Measurements from ENCODE around the gene RER1.

Gene RER1

DNA sequence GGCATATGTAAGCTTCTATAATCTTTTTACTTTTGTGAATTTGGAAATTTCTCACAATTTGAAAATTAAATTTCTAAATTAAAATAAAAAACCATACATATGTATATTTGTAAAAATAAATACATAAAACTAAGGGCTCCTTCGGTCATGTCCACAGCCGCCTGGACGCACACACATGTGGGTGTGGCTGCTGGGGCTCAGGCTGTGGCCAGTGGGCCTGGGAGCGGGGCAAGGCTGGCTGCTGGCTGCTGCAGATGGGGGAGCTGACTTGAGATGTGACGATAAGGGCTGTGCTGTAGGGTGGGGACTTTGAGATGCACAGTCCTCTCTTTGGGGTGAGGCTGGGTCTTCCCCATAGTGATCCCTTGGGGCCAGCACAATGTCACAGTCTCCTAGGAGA is 4.8 kb downstream of the RER1 start:
- Histone ChIP-seq H3K4me3 (ENCODE audit: low read depth, low read length) (no peak overlapping the region), H3K27ac (ENCODE audit: low read depth, low read length) (no peak overlapping the region), H3K4me1 (ENCODE audit: control insufficient read depth, insufficient read depth, low read length) (no peaks in the 10 kb centered on the region), H3K9me3 (ENCODE audit: control insufficient read depth, insufficient read depth, low read length) (no peaks in the 10 kb centered on the region), H3K9ac (ENCODE audit: low read depth, low read length) (no peak overlapping the region), H3K27me3 (ENCODE audit: control insufficient read depth, insufficient read depth, low read length) (no peaks in the 10 kb centered on the region), H3K36me3 (ENCODE audit: control insufficient read depth, insufficient read depth, low read length) (peaks cover 77% of the 10 kb centered on the region)

DNA sequence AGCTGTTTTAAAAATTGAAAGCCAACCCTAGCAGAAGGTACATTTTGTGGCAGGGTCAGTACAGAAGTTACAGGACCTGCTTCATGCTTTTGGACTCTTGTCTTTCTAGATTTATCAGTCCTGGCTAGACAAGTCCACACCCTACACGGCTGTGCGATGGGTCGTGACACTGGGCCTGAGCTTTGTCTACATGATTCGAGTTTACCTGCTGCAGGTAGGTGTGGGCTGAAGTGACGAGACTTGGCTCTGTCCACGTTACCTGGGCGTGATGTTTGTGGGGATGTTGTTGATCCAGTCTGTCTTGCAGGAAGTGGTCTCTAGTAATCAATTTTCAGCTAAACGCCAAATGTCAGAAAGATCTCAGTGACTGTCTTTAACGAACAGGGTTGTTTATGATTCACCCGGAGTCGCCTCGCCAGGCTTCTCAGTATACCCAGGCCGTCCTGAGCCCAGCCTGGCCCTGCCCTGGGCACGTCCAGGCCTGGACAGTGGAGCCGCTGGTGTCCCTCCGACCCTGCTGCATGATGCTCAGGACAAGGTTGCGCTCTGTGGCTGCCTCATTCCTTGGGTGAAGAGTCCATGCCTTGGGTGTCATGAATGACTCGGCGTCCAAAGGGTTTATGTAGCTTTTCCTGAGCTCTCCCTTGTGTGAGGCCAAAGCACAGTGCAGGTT is 5.5 kb downstream of the RER1 start:
- no peak overlapping the region for H3K9ac ChIP-seq (ENCODE audit: low read depth, low read length)
- H3K27ac ChIP-seq (ENCODE audit: low read depth, low read length): no peak overlapping the region
- H3K9me3 ChIP-seq (ENCODE audit: control insufficient read depth, insufficient read depth, low read length): no peaks in the 10 kb centered on the region
- H3K4me1 ChIP-seq (ENCODE audit: control insufficient read depth, insufficient read depth, low read length): no peaks in the 10 kb centered on the region
- peaks cover 84% of the 10 kb centered on the region for H3K36me3 ChIP-seq (ENCODE audit: control insufficient read depth, insufficient read depth, low read length)
- H3K4me3 ChIP-seq (ENCODE audit: low read depth, low read length): no peak overlapping the region
- H3K27me3 ChIP-seq (ENCODE audit: control insufficient read depth, insufficient read depth, low read length): no peaks in the 10 kb centered on the region

DNA sequence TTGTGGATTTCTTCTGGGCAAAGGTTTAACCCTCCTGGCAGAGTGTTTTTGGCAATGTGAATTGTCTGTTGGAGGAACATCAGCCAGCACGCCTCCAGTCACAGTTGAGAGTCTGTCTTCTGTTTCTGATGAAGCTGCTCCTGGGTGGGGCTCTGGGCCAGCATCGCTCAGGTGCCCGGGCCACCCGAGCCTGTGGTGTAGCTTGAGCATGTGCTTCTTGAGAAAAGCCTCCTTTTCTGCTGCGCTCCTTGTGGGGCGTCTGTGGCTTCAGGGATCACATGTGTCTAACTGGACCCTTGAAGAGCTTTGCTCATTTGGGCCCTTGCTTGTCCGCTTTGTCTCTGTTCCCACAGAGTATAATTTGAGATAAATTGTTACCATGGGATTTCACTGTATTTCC is 7.2 kb downstream of the RER1 start:
- H3K4me3 ChIP-seq (ENCODE audit: low read depth, low read length): no peak overlapping the region
- no peak overlapping the region for H3K27ac ChIP-seq (ENCODE audit: low read depth, low read length)
- H3K9me3 ChIP-seq (ENCODE audit: control insufficient read depth, insufficient read depth, low read length): no peaks in the 10 kb centered on the region
- no peak overlapping the region for H3K9ac ChIP-seq (ENCODE audit: low read depth, low read length)
- H3K36me3 ChIP-seq (ENCODE audit: control insufficient read depth, insufficient read depth, low read length): peaks cover 91% of the 10 kb centered on the region
- H3K27me3 ChIP-seq (ENCODE audit: control insufficient read depth, insufficient read depth, low read length): no peaks in the 10 kb centered on the region
- no peaks in the 10 kb centered on the region for H3K4me1 ChIP-seq (ENCODE audit: control insufficient read depth, insufficient read depth, low read length)

DNA sequence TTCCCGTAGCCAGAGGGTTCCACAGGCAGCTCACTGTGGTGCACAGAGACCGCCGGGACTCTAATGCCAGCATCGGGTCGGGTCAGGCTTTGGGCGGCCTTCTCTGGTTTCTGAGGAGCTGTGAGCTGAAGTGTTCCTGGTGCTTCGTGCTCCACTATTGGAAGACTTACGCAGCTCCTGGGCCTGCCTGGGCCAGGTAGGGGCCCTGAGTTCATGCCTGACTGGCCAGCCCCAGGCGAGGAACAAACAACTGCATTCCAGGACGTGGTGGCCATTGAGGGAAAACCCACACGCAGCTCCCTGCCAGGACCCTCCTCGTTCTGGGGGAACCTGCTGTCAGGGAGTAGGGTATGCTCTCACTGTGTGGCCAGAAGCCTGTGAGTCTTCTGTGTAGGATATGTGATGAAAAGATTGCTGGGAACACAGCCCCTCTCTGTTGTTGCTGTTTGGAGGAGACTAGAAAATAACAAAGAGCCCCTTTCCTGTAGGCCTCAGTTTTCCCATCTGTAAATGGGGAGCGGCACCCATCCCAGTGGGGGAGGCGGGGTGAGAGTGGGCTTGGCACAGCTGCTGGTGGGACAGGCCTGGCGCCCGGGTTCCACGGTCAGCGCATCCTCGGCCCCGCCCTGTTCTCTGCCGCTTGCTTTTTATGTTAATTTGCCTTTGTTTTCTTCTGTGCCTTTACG is 8.4 kb downstream of the RER1 start:
- H3K27me3 ChIP-seq (ENCODE audit: control insufficient read depth, insufficient read depth, low read length): no peaks in the 10 kb centered on the region
- H3K36me3 ChIP-seq (ENCODE audit: control insufficient read depth, insufficient read depth, low read length): peaks cover 95% of the 10 kb centered on the region
- no peaks in the 10 kb centered on the region for H3K4me1 ChIP-seq (ENCODE audit: control insufficient read depth, insufficient read depth, low read length)
- H3K27ac ChIP-seq (ENCODE audit: low read depth, low read length): no peak overlapping the region
- no peak overlapping the region for H3K9ac ChIP-seq (ENCODE audit: low read depth, low read length)
- H3K9me3 ChIP-seq (ENCODE audit: control insufficient read depth, insufficient read depth, low read length): no peaks in the 10 kb centered on the region
- no peak overlapping the region for H3K4me3 ChIP-seq (ENCODE audit: low read depth, low read length)

DNA sequence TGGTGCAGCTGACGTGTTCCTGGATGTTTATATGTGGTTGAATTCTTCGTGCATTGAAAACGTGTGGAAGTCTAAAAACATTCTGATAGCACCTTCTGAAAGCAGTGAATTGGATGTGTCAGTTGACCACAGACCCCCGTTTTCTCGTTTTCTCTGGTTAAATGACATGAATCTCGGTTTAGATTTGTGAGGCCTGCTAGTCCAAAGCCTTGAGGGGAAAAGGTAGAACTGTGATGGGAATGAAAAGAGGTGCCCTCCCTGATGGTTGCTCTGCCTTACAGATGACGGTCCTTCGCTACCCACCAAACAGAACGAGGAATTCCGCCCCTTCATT is 8.9 kb downstream of the RER1 start:
- no peaks in the 10 kb centered on the region for H3K4me1 ChIP-seq (ENCODE audit: control insufficient read depth, insufficient read depth, low read length)
- H3K4me3 ChIP-seq (ENCODE audit: low read depth, low read length): no peak overlapping the region
- H3K9me3 ChIP-seq (ENCODE audit: control insufficient read depth, insufficient read depth, low read length): no peaks in the 10 kb centered on the region
- H3K9ac ChIP-seq (ENCODE audit: low read depth, low read length): no peak overlapping the region
- H3K27me3 ChIP-seq (ENCODE audit: control insufficient read depth, insufficient read depth, low read length): no peaks in the 10 kb centered on the region
- no peak overlapping the region for H3K27ac ChIP-seq (ENCODE audit: low read depth, low read length)
- peaks cover 95% of the 10 kb centered on the region for H3K36me3 ChIP-seq (ENCODE audit: control insufficient read depth, insufficient read depth, low read length)

DNA sequence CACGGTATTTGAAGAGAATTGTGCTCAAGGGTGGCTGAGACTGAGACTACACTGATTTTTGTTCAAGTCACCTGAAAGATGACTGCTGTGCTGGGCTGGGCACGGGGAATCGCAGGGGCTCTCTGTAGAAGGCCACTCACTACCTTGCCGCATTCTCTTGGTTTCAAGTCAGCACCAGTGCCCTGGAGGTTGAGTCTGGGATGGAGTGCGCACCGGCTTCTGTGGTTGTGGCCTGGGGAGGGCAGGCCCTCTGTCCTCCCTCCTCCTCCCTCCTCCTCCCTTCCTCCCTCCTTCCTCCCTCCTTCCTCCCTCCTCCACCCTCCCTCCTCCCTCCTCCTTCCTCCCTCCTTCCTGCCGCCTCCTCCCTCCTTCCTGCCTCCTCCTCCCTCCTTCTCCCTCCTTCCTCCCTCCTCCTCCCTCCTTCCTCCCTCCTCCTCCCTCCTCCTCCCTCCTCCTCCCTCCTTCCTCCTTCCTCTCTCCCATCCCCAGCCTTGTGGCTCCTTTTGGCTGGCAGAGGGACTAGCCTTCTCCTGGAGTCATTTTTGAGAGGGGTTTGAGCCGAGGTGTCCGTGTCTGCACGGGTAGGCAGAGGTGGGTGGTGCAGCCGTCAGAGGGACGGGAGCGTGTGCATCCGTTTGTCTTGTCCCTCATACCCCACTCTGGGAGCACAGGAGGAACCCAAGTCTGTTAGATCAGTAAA is 9.5 kb downstream of the RER1 start:
- no peaks in the 10 kb centered on the region for H3K27me3 ChIP-seq (ENCODE audit: control insufficient read depth, insufficient read depth, low read length)
- H3K4me1 ChIP-seq (ENCODE audit: control insufficient read depth, insufficient read depth, low read length): no peaks in the 10 kb centered on the region
- no peaks in the 10 kb centered on the region for H3K9me3 ChIP-seq (ENCODE audit: control insufficient read depth, insufficient read depth, low read length)
- no peak overlapping the region for H3K27ac ChIP-seq (ENCODE audit: low read depth, low read length)
- peaks cover 93% of the 10 kb centered on the region for H3K36me3 ChIP-seq (ENCODE audit: control insufficient read depth, insufficient read depth, low read length)
- no peak overlapping the region for H3K9ac ChIP-seq (ENCODE audit: low read depth, low read length)
- no peak overlapping the region for H3K4me3 ChIP-seq (ENCODE audit: low read depth, low read length)

DNA sequence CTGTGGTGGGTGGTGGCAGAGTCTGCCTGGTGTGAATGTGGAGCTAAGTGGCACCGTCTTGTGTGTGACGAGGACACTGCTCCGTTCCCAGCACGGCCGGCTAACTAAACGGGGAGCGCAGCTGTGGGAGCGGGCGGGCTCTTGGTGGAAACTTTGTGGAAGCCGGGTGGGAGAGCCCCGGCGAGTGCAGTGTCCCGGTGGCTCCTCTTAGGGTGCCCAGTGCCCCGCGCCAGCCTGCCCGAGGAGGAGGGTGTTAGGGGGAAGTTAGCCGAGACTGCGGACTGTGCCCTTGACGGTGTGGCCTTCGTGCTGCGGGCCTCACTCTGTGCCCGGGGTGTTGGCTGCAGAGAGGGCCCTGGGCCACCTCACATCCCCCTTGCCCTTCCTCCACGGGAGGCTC is 10.8 kb downstream of the RER1 start:
- Histone ChIP-seq H3K27ac (ENCODE audit: low read depth, low read length) (no peak overlapping the region), H3K27me3 (ENCODE audit: control insufficient read depth, insufficient read depth, low read length) (no peaks in the 10 kb centered on the region), H3K9ac (ENCODE audit: low read depth, low read length) (no peak overlapping the region), H3K36me3 (ENCODE audit: control insufficient read depth, insufficient read depth, low read length) (peaks cover 93% of the 10 kb centered on the region), H3K4me3 (ENCODE audit: low read depth, low read length) (no peak overlapping the region), H3K4me1 (ENCODE audit: control insufficient read depth, insufficient read depth, low read length) (no peaks in the 10 kb centered on the region), H3K9me3 (ENCODE audit: control insufficient read depth, insufficient read depth, low read length) (no peaks in the 10 kb centered on the region)

DNA sequence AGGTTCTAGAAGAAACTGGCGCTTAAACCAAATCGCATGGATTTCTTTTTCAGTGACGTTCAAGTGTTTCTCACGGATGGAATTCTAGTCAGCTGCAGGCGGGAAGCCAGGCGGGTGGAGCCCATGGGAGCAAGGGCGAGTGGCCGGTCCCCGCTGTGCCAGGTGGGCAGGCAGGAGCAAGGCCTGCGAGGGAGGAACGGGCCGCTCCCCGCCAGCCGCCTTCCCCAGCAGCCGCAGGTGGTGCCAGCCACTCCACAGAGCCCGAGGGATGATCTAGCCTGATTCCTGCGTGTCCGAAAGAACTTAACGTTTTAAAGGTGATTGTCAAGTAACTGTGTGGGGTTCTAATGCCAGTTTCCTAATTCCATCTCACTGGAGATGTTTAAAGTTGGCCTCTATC is 11.6 kb downstream of the RER1 start:
- H3K27ac ChIP-seq (ENCODE audit: low read depth, low read length): no peak overlapping the region
- H3K4me1 ChIP-seq (ENCODE audit: control insufficient read depth, insufficient read depth, low read length): no peaks in the 10 kb centered on the region
- no peaks in the 10 kb centered on the region for H3K27me3 ChIP-seq (ENCODE audit: control insufficient read depth, insufficient read depth, low read length)
- H3K9ac ChIP-seq (ENCODE audit: low read depth, low read length): no peak overlapping the region
- H3K4me3 ChIP-seq (ENCODE audit: low read depth, low read length): no peak overlapping the region
- H3K9me3 ChIP-seq (ENCODE audit: control insufficient read depth, insufficient read depth, low read length): no peaks in the 10 kb centered on the region
- H3K36me3 ChIP-seq (ENCODE audit: control insufficient read depth, insufficient read depth, low read length): peaks cover 90% of the 10 kb centered on the region

DNA sequence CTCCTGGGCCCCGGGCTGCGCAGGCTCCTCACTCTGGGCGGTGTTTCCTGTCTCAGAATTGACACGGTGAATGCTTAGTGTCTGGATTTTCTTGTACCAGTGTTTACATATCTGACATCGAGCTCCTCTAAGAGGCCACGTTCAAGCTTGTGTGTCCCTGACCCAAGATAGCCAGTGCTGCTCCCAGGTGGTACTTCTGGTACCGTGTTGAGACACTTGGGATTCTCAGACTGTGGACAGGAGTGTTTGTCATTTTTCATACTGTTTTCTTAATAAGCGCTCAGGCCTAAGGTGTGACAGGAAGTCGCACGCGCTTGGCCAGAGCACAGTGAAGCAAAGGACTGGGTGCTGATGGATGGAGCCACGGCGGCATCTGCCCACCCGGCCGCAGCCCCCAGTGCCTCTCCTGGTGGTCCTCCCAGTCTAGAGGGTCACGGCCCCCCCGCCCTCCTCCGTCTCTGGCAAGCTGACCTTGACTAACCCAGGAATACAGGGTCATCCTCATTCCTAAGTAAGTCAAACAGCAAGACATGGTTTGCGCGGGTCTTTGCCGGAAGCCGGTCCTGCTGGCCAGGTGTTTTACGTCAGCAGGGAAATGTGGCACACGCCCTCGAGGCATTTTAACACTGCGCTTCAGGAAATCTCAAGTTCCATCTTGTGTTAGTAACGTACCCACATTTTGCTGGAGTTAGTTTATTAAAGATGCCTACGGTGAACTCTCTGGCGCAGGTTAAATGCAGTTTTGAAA is 12.7 kb downstream of the RER1 start:
- no peak overlapping the region for H3K9ac ChIP-seq (ENCODE audit: low read depth, low read length)

DNA sequence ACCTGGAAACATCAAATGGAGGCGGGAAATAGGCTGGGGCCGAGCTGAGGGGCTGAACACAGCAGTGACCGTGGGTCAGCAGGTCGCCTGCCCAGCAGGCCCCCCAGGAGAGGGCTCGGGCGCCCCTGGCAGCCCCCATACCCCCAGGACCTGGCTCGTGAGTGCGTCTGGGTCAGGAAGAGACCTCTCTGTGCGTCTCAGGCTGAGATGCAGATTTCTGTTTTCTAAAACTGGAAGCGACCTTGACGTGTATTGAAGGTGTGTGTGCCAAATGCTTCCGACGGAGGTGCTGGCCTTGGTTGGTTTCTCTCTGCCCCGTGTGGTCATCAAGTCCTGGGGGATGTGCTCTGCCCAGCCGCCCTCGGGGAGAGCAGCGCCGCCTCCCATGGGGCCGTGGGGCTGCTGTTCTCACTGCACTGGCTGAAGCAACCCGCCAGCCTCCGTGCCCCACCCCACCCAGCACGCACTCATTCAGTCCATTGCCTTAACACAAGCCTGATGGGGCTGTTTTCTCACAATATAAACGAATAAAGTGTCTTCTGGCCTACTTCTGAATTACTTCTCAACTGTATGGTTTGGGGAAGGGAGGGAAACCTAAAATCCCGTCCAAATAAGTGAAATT is 13.4 kb downstream of the RER1 start:
- H3K9ac ChIP-seq (ENCODE audit: low read depth, low read length): no peak overlapping the region
- peak overlapping the region; percentile 6 for H3K27ac ChIP-seq (ENCODE audit: low read depth, low read length)
- no peaks in the 10 kb centered on the region for H3K4me1 ChIP-seq (ENCODE audit: control insufficient read depth, insufficient read depth, low read length)
- no peak overlapping the region for H3K4me3 ChIP-seq (ENCODE audit: low read depth, low read length)
- no peaks in the 10 kb centered on the region for H3K27me3 ChIP-seq (ENCODE audit: control insufficient read depth, insufficient read depth, low read length)
- no peaks in the 10 kb centered on the region for H3K9me3 ChIP-seq (ENCODE audit: control insufficient read depth, insufficient read depth, low read length)
- H3K36me3 ChIP-seq (ENCODE audit: control insufficient read depth, insufficient read depth, low read length): peaks cover 87% of the 10 kb centered on the region

More for the DNA sequence above, 12.7 kb downstream of the RER1 start:
- Histone ChIP-seq H3K27ac (ENCODE audit: low read depth, low read length) (no peak overlapping the region), H3K4me3 (ENCODE audit: low read depth, low read length) (no peak overlapping the region), H3K27me3 (ENCODE audit: control insufficient read depth, insufficient read depth, low read length) (no peaks in the 10 kb centered on the region), H3K36me3 (ENCODE audit: control insufficient read depth, insufficient read depth, low read length) (peaks cover 91% of the 10 kb centered on the region), H3K4me1 (ENCODE audit: control insufficient read depth, insufficient read depth, low read length) (no peaks in the 10 kb centered on the region), H3K9me3 (ENCODE audit: control insufficient read depth, insufficient read depth, low read length) (no peaks in the 10 kb centered on the region)

All from HUES48 (cell line).